Common myeloid progenitor, CD34-positive (primary cell): Measurements from ENCODE around the gene TNRC6C.

ENCODE experiments used
- CTCF ChIA-PET: fragments of 350-600 bp; sonication (Branson Sonifier 250); formaldehyde crosslinking; loops from one replicate; lab custom pipeline; 2021; ENCODE audit warnings: antibody characterized with exemption; lab: Charles Lee
- POLR2A ChIA-PET: fragments of 350-600 bp; sonication (Branson Sonifier 250); formaldehyde crosslinking; loops from one replicate; lab custom pipeline; 2021; ENCODE audit warnings: antibody characterized with exemption; lab: Charles Lee
- DNase-seq, 3 donors: peaks; one replicate each; pipeline versions ENCODE4 v3.0.0 to v3.0.0-alpha.2; 2013
- H3K27ac ChIP-seq, 2 experiments: 1 replicate in 1 of 2; 2 replicates in 1 of 2; pipeline ENCODE4 v1.7.0; 2013; ENCODE audit warnings: inconsistent platforms in 2 of 2, low read length in 2 of 2, mild to moderate bottlenecking in 2 of 2, low read depth in 1 of 2, moderate library complexity in 1 of 2; ENCODE audit not compliant: severe bottlenecking in 2 of 2, insufficient read depth in 1 of 2, poor library complexity in 1 of 2
- H3K27me3 ChIP-seq, 5 experiments: replicated peaks in 2 of 5; 1 replicate in 3 of 5; 2 replicates in 2 of 5; pipeline versions ENCODE4 v1.6.1 to v1.7.0; 2013; ENCODE audit warnings: low read length in 4 of 5, mild to moderate bottlenecking in 2 of 5, moderate library complexity in 2 of 5, inconsistent platforms in 1 of 5; ENCODE audit not compliant: insufficient read depth in 5 of 5, control insufficient read depth in 4 of 5
- H3K36me3 ChIP-seq, 4 experiments: 1 replicate in 2 of 4; 2 replicates in 2 of 4; pipeline versions ENCODE4 v1.6.1 to v1.7.0; 2013; ENCODE audit warnings: low read length in 3 of 4, control low read depth in 1 of 4, mild to moderate bottlenecking in 1 of 4; ENCODE audit not compliant: control insufficient read depth in 4 of 4, insufficient read depth in 4 of 4
- H3K4me1 ChIP-seq, 4 experiments: 1 replicate in 3 of 4; 2 replicates in 1 of 4; pipeline versions ENCODE4 v1.6.1 to v1.7.1; 2013; ENCODE audit warnings: low read length in 3 of 4, mild to moderate bottlenecking in 3 of 4, control low read depth in 1 of 4, inconsistent platforms in 1 of 4, moderate library complexity in 1 of 4; ENCODE audit not compliant: control insufficient read depth in 4 of 4, insufficient read depth in 4 of 4; ENCODE audit errors: control extremely low read depth in 1 of 4
- H3K4me3 ChIP-seq, 7 experiments: 1 replicate in 4 of 7; 2 replicates in 3 of 7; pipeline versions ENCODE4 v1.5.1 to v1.7.0; 2013; ENCODE audit warnings: mild to moderate bottlenecking in 7 of 7, low read length in 6 of 7, moderate library complexity in 6 of 7, inconsistent platforms in 2 of 7, low read depth in 2 of 7, control low read depth in 1 of 7; ENCODE audit not compliant: insufficient read depth in 4 of 7, control insufficient read depth in 1 of 7; ENCODE audit errors: extremely low read depth in 1 of 7
- H3K9me3 ChIP-seq, 5 experiments: 1 replicate in 4 of 5; 2 replicates in 1 of 5; pipeline versions ENCODE4 v1.6.1 to v1.7.1; 2013; ENCODE audit warnings: low read length in 4 of 5, mild to moderate bottlenecking in 2 of 5, inconsistent platforms in 1 of 5, low read depth in 1 of 5, moderate library complexity in 1 of 5; ENCODE audit not compliant: control insufficient read depth in 4 of 5, insufficient read depth in 2 of 5; ENCODE audit errors: control extremely low read depth in 1 of 5
- WGBS: methylation state at CpG from one replicate; pipeline ENCODE4 v1.1.5; 2013; ENCODE audit not compliant: insufficient coverage; 5-methylcytosine and 5-hydroxymethylcytosine counted together

Gene TNRC6C

DNA sequence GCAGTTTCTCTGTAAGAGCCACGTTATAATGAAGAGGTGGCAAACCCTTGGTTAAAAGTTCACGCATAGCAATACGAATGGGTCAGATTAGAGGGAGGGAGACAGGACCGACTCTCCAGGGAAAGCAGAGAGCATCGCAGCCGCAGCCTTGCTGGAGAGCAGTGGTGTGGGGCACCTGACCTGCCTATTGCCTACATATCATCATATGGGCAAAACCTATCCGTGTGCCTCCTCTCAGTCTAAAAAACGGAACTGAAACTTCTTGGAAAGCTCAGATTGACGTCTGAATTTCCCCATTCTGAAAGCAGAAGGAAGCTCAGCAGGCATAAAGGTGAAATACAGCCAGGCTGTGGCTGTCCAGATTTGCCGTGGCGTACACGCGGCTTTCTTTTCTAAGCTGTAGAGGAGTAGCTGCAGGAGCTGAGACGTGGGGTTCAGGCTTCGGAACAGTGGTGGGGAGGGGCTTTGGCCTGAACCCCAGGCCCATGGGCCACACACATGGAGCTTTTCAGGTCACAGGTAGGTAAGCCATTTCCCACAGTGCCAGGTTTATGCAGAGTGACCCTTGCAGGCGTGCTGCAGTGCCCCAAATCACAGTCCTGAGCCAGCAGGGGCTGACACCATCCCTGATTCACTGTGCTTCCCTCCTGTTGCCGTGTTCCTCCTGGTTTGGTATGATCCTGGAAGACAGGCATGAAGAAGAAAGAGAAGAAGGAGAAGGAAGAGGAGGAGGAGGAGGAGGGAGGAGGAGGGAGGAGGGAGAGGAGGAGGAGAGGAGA is 41.6 kb upstream of the TNRC6C start:
- ChIA-PET POLR2A (interaction anchor here (1.0 kb wide), 1 partner anchor 41 kb away, joined by 7 read pairs; the partner anchor contains the start of gene TNRC6C), CTCF (interaction anchor here (0.7 to 1.8 kb wide), 7 partner anchors 9 to 374 kb away, joined by 3 to 6 read pairs (median 4); no protein-coding TSS in a partner anchor)
- peaks cover 5 to 12% (median 10%) of the 10 kb centered on the region in 4 experiments for H3K4me1 ChIP-seq
- no peak overlapping the region for H3K27ac ChIP-seq
- H3K9me3 ChIP-seq, result peaks cover 0 to 2% (median 0%) of the 10 kb centered on the region in 5 experiments
- H3K36me3 ChIP-seq, result no peaks in the 10 kb centered on the region
- DNase-seq, result peak; percentile 82 to 92 (median 90)
- no peak overlapping the region for H3K4me3 ChIP-seq
- 2% methylated on average over 10 of the region's 17 CpGs for WGBS
- H3K27me3 ChIP-seq, result peaks cover 0 to 34% (median 16%) of the 10 kb centered on the region in 5 experiments

GRCh38 chr17:77919276-77919675 is 39.2 kb upstream of the TNRC6C start:
- 91% methylated on average over 2 of the region's 3 CpGs for WGBS
- POLR2A ChIA-PET, result no interaction called here
- Histone ChIP-seq H3K9me3 (peaks cover 0 to 3% (median 0%) of the 10 kb centered on the region in 5 experiments), H3K27me3 (peaks cover 0 to 39% (median 19%) of the 10 kb centered on the region in 5 experiments), H3K36me3 (no peaks in the 10 kb centered on the region), H3K27ac (no peak overlapping the region), H3K4me3 (no peak overlapping the region), H3K4me1 (peaks cover 5 to 12% (median 10%) of the 10 kb centered on the region in 4 experiments)
- CTCF ChIA-PET, result no interaction called here
- DNase-seq, result no peak

GRCh38 chr17:77923135-77923534 is 35.4 kb upstream of the TNRC6C start:
- CTCF ChIA-PET, result no interaction called here

DNA sequence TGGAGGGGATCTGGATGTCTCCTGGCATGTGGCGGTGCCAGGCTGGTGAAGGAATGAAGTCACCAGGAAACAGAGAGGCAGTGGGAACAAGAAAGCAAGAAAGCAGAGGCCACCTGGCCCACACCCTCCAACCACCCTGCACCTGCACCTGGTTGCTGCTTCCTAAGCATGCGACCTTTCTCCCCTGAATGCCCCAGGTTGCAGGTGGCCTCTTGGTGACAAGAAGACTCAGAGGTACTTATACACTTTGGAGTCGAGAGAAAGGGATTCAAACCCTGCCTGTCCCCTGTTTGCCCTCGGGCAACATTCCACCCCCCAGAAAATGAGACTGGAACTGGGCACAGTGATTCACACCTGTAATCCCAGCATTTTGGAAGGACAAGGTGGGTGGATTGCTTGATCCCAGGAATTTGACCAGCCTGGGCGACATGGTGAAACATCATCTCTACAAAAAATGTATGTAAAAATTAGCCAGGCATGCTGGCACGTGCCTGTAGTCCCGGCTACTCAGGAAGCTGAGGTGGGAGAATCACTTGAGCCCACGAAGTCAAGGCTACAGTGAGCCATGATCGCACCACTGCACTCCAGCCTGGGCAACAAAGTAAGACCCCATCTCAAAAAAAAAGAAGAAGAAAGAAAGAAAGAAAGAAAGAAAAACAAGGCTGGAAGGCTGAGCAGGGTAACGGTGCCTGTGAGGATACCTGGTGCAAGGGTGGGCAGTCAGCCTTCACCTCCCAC is 34.6 kb upstream of the TNRC6C start:
- WGBS, result 93% methylated on average over 9 of the region's 10 CpGs
- no peak overlapping the region for H3K4me3 ChIP-seq
- H3K36me3 ChIP-seq, result no peaks in the 10 kb centered on the region
- no peak overlapping the region for H3K27ac ChIP-seq
- CTCF ChIA-PET, result interaction anchor here (0.5 kb wide), 1 partner anchor 399 kb away, joined by 3 read pairs; no protein-coding TSS in a partner anchor
- POLR2A ChIA-PET, result no interaction called here
- H3K4me1 ChIP-seq, result no peaks in the 10 kb centered on the region
- H3K27me3 ChIP-seq, result peaks cover 0 to 21% (median 16%) of the 10 kb centered on the region in 5 experiments
- no peak for DNase-seq
- peaks cover 0 to 3% (median 0%) of the 10 kb centered on the region in 5 experiments for H3K9me3 ChIP-seq

More at GRCh38 chr17:77923135-77923534, 35.4 kb upstream of the TNRC6C start:
- Histone ChIP-seq H3K9me3 (peaks cover 0 to 3% (median 0%) of the 10 kb centered on the region in 5 experiments), H3K4me3 (no peak overlapping the region), H3K27me3 (peaks cover 0 to 25% (median 16%) of the 10 kb centered on the region in 5 experiments), H3K27ac (no peak overlapping the region), H3K36me3 (no peaks in the 10 kb centered on the region), H3K4me1 (no peaks in the 10 kb centered on the region)
- no peak for DNase-seq
- POLR2A ChIA-PET, result no interaction called here
- 95% methylated on average over 7 of the region's 9 CpGs for WGBS

- CTCF ChIA-PET, result interaction anchor here (0.5 kb wide), 1 partner anchor 400 kb away, joined by 3 read pairs; no protein-coding TSS in a partner anchor
- peaks cover 0 to 20% (median 13%) of the 10 kb centered on the region in 5 experiments for H3K27me3 ChIP-seq
- H3K9me3 ChIP-seq, result peaks cover 0 to 3% (median 0%) of the 10 kb centered on the region in 5 experiments
- 61% methylated on average over 11 of the region's 14 CpGs for WGBS
- no peaks in the 10 kb centered on the region for H3K36me3 ChIP-seq
- no peak overlapping the region for H3K4me3 ChIP-seq
- DNase-seq, result peak; percentile 22 to 49 (median 33)
- no peak overlapping the region for H3K27ac ChIP-seq
- POLR2A ChIA-PET, result interaction anchor here (0.5 kb wide), 1 partner anchor 28 kb away, joined by 4 read pairs; no protein-coding TSS in a partner anchor
- no peaks in the 10 kb centered on the region for H3K4me1 ChIP-seq
Measured at GRCh38 chr17:77924757-77925336, 33.7 kb upstream of the TNRC6C start.

DNA sequence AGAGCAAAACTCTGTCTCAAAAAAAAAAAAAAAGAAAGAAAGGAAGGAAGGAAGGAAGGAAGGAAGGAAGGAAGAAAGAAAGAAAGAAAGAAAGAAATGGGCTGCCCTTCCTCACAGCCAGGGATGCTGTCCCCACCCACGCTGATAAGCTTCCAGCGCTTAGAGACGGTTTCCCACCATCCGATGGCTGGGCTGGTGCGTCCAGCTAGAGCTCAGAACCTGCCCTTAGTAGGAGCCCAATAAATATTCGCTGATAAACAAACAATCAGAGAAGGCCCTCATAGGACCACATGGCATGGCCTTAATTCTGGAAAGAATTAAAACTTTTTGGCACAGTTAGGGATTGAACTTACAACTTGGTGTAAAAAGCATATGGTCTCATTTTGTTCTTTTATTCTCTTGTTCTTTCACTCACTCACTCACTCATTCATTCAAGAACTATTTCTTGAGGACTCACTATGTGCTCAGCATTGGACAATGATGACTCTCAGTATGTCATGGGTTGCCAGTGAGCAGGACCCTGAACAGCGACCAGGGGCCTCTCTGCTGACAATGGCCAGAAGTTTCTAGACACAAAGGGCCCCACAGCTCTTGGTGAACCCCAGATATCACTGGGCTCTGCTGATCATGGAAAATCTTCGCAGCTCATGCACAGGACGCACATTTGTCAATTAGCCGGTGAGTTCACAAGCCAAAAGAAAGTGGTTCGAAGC is 32.5 kb upstream of the TNRC6C start:
- H3K4me3 ChIP-seq, result no peak overlapping the region
- H3K27me3 ChIP-seq, result peaks cover 0 to 18% (median 11%) of the 10 kb centered on the region in 5 experiments
- peaks cover 0 to 3% (median 0%) of the 10 kb centered on the region in 5 experiments for H3K9me3 ChIP-seq
- H3K4me1 ChIP-seq, result no peaks in the 10 kb centered on the region
- ChIA-PET CTCF (interaction anchor here (1.6 kb wide), 1 partner anchor 9 kb away, joined by 4 read pairs; no protein-coding TSS in a partner anchor), POLR2A (interaction anchor here (0.6 kb wide), 1 partner anchor 11 kb away, joined by 3 read pairs; no protein-coding TSS in a partner anchor)
- 98% methylated on average over 11 of the region's 11 CpGs for WGBS
- no peak for DNase-seq
- H3K36me3 ChIP-seq, result no peaks in the 10 kb centered on the region
- H3K27ac ChIP-seq, result no peak overlapping the region
